Tibial nerve (tissue), 3 donors: ENCODE data around the gene DRD1.

ENCODE experiments used
- EP300 ChIP-seq, 2 donors: sonication (generic); formaldehyde crosslinking; IDR thresholded peaks; one replicate each; pipeline ENCODE4 v1.6.1; 2017; ENCODE audit warnings: antibody characterized with exemption in 2 of 2, mild to moderate bottlenecking in 1 of 2
- POLR2A ChIP-seq, 2 donors: fragments of 450-650 bp; IDR thresholded peaks; one replicate each; pipeline ENCODE4 v1.6.1; 2017; ENCODE audit warnings: antibody characterized with exemption in 2 of 2, mild to moderate bottlenecking in 2 of 2, moderate library complexity in 2 of 2

DNA sequence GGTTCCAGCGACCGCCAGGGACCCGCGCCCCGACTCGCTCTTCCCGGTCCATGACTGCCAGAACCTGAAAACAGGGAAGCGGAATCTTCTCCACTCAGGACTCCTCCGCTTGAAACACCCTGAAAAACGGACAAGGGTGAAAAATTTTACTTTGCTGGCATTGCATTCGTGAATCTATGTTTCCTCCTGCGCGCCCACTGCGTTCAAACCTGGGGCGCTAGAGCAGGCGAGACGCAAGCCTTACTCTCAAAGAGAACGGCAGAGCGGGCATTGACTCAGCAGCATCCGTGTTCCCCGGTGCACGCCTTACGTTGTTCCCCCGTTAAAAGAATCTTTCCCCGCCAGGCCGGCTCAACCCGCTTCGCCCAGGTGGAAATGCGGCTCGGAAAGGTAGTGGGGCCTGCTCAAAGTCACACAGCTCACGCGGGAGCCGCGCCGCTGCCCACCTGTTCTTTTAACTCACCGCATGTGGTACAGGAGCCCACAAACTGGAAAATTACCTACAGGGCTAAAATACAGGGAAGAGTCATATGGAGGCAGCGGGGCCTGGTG, 999 bp upstream of the DRD1 start:
- TF ChIP-seq EP300 (IDR thresholded peaks at IDR 0.05): no peak
- no peak for TF ChIP-seq POLR2A (IDR thresholded peaks at IDR 0.05)
